ENCODE data around the gene RAD51AP1. TPM values are rescaled to one million over a fixed set of nuclear protein-coding genes. Genes with fewer than 3 reads are reported as not detected.

RAD51AP1 gene
- total RNA-seq, 1 experiment from 2014 or later = 25.8 TPM

DNA sequence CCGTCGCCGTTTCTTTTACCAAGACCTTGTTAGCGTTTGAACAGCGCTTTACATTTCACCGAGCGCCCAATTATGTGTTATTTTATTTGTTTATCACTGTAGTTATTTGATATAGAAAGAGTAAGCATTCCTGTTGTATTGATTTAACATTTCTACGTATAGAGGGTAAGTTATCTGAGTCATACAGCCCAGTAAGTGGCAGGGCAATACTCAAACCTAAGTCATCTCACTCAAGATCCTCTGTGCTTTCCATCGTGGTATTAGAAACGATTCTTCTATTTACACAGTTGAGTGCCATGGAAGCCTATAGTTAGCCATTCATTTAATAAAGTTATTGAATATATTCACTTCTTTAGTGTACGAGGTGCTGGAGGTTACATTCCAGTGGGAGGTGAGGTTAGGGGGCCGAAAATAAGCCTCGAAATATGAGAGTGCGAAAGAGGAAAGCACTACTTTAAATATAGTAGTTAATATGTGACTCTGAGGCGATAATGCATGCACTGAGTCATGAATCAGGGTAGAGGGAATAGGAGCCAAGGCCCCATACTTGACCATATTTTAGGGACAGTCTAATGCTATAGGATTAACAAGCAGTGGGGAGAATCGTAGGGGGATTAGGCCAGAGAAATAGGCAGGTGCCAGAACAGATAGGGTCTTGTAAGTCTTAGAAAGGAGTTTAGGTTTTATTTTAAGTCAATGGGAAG is 629 bp downstream of the RAD51AP1 start:
- DNase-seq (ENCODE audit: low read depth, low spot score) = no peak
- in situ Hi-C loops (cut with HindIII; ENCODE audit: low pct_unique_long_range_greater_than_20kb, low sequenced_read_pairs) = no loop called here

DNA sequence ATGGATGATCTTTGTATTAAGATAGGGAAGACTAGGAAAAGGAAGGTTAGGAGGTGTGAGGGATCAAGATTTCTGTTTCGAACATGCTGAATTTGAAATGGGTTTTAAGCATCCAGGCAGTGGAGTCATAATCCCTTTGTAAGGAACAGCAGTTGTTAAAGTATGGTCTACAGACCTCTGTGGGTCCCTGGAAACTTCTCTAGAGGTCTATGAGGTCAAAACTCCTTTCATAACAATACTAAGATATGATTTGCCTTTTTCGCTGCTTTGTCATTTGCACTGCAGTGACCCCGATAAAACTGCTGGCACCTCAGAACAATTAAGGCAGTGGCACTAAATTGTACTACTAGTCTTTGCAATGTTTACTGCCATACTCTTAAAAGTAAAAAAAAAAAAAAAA is 1.5 kb downstream of the RAD51AP1 start:
- in situ Hi-C loops (cut with HindIII; ENCODE audit: low pct_unique_long_range_greater_than_20kb, low sequenced_read_pairs) = no loop called here

DNA sequence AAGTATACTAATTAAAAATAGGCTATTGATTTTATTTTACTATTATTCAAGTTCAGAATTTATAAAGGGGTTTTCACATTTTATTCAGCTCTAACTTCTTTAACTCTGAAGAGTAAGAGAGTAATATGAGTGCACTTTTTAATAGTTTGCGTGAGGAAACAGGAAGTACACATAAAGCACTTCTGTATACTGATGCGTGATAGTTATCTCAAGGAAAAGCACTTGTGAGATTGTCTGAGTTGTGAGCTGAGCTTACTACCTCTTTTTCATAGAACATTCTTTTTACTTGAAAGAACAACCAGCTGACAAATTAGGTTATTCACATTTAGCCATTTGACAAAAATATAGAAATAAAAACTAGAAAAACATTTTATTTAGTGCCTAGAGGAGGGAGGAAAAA is 1.9 kb downstream of the RAD51AP1 start:
- DNase-seq (ENCODE audit: low read depth, low spot score) = no peak
- in situ Hi-C loops (cut with HindIII; ENCODE audit: low pct_unique_long_range_greater_than_20kb, low sequenced_read_pairs) = no loop called here

More for the DNA sequence above, 1.5 kb downstream of the RAD51AP1 start:
- DNase-seq (ENCODE audit: low read depth, low spot score) = no peak

DNA sequence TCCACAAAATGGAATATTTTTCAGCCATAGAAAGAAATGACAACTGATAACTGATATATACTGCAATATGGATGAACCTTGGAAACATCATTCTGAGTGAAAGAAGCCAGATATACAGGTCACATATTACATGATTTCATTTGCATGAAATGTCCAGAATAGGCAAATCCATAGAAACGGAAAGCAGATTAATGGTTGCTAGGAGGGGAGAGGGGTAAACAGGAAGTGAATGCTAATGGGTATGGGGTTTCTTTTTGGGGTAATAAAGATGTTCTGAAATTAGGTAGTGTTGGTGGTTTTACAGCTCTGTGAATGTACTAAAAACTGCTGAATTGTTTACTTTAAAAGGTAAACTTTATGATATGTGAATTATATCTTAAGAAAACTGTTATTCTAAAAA is 6.5 kb downstream of the RAD51AP1 start:
- in situ Hi-C loops (cut with HindIII; ENCODE audit: low pct_unique_long_range_greater_than_20kb, low sequenced_read_pairs) = no loop called here
- DNase-seq (ENCODE audit: low read depth, low spot score) = no peak

DNA sequence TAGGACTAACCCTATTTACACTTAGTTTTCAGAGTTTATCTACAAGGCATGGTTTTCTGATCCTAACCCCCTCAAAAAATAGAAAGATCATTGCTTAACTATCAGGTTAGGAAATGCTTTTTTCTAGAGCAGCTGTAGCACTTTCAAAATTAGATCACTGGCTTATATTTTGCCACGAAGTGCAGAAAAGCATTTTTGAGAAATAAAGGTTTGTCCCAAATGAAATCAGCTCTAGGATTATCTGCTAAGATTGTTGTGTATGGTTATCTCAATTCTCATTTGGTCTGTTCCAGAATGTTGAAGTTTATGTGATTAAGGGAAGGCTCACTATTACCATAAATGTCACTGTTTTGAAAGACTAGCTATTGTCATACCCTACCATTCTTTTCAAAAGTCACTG is 13.5 kb downstream of the RAD51AP1 start:
- DNase-seq (ENCODE audit: low read depth, low spot score) = no peak
- in situ Hi-C loops (cut with HindIII; ENCODE audit: low pct_unique_long_range_greater_than_20kb, low sequenced_read_pairs) = no loop called here

DNA sequence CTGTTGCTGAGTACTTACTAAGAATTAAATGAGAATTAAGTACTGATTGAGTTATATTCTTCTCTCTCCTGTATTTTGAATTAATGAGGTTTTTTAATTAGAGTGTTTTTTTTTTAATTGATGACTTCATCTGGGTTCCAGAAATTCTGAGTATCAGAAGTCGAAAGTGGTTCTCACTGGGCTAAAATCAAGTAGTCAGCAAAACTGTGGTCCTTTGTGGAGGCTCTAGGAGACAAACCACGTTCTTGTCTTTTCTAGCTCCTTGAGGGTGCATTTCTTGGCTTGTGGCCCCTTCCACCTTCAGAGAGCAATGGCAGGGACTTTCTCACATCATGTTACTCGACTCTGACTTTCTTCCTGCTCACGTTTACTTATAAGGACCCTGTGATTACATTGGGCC is 15.3 kb downstream of the RAD51AP1 start:
- DNase-seq (ENCODE audit: low read depth, low spot score) = no peak
- in situ Hi-C loops (cut with HindIII; ENCODE audit: low pct_unique_long_range_greater_than_20kb, low sequenced_read_pairs) = no loop called here

DNA sequence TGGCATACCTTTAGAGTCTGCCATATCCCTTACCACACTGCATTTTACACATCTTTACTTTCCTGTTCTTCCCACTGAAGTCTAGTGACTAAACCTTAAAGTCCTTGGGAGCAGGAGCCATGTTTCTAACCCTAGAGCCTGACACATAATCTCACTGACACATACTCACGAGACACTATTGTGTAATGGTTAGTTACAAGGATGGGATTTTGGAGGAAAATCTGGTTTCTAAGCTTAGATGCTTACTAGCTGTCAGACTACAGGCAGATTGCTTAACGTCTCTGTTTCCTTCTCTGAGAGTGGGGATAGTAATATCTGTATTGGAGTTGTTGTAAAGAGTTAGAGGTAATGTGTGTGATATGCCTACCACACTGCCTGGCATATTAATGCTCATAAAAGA is 17.1 kb downstream of the RAD51AP1 start:
- no peak for DNase-seq (ENCODE audit: low read depth, low spot score)
- in situ Hi-C loops (cut with HindIII; ENCODE audit: low pct_unique_long_range_greater_than_20kb, low sequenced_read_pairs) = no loop called here

DNA sequence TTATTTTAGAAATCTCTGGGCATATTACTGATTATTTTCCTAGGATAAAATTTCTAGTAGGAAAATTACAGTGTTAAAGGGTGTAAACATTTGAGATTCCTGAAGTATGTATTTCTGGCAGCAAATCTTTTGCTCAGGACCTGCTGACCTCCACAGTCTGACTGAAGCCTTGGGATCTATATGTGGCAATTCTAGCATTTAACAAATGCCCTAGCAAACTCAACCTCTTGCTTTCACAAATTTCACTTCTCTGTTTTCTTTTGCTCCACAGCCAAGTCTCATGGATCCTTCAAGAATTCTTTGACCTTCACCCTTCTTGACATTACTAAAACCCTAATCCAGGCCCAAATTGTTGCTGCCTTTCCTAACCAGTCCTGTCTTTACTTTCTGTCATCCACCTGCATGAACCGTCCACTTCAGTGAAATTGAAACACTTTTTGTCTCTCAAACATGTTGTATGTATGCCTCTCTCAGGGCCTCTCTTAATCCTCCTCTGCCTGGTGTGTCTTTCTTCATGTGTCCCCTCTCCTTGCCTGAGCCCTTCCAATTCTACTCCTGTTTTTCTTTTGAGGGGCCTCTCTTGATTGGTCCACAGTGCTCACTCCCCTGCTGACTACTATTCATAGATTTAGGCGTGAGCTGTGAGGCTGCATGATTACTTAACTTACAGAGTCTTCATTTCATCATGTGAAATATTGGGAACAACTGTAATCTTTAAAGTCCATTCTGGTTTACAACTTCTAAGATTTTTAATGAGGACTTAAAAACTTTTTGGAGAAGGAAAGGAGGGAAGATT is 18.2 kb downstream of the RAD51AP1 start:
- in situ Hi-C loops (cut with HindIII; ENCODE audit: low pct_unique_long_range_greater_than_20kb, low sequenced_read_pairs) = no loop called here
- no peak for DNase-seq (ENCODE audit: low read depth, low spot score)

DNA sequence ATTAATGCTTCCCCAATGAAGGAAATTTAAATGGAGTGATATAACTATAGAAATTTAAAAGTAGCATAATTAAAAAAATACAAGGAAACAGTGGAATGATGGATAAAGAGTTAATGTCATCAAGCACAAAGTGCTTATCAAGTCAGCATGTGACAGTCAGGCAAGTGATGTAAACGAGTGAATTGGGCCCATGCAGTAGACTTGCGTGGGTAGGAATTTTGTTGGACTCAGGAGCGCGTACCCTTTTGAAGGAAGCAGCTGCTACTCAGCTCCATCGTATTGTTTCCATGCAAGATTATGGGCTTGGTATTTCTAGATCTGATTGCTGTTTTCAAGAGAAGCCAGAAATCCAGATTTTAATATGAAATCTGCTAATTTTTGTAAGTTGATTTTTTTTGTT is 18.9 kb downstream of the RAD51AP1 start:
- DNase-seq (ENCODE audit: low read depth, low spot score) = no peak
- in situ Hi-C loops (cut with HindIII; ENCODE audit: low pct_unique_long_range_greater_than_20kb, low sequenced_read_pairs) = no loop called here

DNA sequence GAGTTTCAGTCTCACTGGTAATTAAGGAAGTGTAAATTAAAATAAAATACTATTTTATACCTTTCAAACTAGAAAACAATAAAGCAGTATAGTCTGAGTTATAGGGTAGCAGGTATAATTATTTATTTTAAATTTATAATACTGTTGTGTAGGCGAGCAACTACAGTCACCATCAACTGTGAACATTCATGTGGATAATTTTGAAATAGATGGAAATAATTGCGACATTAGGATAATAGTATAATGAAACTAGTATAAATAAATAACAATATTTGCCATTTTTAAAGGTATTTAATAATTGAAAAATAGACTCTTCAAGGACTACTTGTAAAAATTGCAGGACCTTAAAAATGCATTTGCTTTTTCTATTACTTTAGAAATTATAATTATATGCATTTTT is 19.5 kb downstream of the RAD51AP1 start:
- DNase-seq (ENCODE audit: low read depth, low spot score) = no peak
- in situ Hi-C loops (cut with HindIII; ENCODE audit: low pct_unique_long_range_greater_than_20kb, low sequenced_read_pairs) = no loop called here

DNA sequence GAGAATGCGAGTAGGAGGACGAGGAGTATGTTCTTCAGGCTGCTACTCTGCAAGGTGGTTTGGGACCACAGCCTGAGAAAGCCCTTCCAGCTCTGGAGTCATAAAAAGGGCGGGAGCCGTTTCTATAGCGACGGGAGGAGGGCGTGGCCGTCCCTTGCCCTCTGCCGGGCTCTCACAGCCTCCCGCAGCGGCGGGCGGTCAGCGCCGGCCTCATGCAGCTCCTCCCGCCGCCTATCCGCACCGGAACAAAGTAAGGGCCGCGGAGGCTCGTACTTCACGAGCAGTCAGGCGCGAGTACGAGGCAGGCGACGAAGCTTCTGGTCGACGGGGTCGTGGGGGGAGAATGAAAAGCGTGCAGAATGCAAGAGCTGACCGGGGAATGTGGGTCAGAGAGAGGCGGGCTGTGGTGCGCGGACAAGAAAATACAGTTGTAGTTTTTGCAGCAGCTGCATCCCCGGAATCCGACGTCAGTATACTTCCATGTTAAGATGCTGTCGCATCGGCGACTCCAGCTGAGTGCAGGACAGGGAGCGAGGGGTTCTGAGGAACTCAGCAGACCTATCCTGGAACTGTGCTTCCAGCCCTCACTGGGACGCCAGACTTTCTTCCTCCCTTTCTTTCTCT is 23.5 kb downstream of the RAD51AP1 start, which contains the start of gene DYRK4:
Gene DYRK4 (plus strand): TSS at position 175 of the 624 bp plus-strand sequence. CDS start 38 bp downstream, at position 213.
- in situ Hi-C loops (cut with HindIII; ENCODE audit: low pct_unique_long_range_greater_than_20kb, low sequenced_read_pairs) = no loop called here
- DNase-seq (ENCODE audit: low read depth, low spot score) = no peak

DNA sequence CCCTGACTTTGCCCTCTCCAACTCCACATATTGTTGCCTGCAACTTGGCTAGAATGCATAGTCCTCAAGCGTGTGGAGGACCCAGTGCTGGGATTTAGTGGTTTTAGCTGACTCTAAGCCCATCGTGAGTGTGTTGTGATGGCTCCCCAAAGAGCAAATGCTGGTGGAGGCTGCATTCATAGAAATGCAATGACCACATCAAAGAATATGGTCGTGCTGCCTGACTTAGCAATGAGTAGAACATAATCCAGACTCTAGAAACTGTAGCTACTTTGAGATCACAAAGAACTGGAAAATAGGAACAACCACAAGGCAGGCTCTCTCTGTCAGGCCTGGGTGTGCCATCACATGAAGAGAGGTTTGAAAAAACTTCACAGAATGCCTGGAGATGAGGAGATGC is 24.6 kb downstream of the RAD51AP1 start:
- no peak for DNase-seq (ENCODE audit: low read depth, low spot score)
- in situ Hi-C loops (cut with HindIII; ENCODE audit: low pct_unique_long_range_greater_than_20kb, low sequenced_read_pairs) = no loop called here

DNA sequence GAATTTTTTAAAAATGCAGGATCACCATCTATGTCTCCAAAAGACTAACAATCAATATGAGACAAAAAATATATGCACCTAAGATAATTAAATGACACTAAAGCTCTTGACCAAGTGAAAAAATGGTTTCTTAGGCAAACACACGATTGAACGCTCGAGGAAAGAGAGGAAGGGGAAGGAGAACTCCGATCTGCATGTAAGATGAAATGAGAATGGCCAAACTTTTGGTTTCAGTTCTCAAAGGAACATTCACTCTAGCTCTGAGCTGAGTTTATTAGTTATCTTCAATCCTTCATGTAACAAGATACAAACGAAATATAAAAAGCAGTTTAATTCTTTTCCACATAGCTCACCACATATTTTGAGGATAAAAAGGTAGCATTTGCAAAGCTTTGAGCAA is 26.1 kb downstream of the RAD51AP1 start:
- in situ Hi-C loops (cut with HindIII; ENCODE audit: low pct_unique_long_range_greater_than_20kb, low sequenced_read_pairs) = no loop called here
- DNase-seq (ENCODE audit: low read depth, low spot score) = no peak

DNA sequence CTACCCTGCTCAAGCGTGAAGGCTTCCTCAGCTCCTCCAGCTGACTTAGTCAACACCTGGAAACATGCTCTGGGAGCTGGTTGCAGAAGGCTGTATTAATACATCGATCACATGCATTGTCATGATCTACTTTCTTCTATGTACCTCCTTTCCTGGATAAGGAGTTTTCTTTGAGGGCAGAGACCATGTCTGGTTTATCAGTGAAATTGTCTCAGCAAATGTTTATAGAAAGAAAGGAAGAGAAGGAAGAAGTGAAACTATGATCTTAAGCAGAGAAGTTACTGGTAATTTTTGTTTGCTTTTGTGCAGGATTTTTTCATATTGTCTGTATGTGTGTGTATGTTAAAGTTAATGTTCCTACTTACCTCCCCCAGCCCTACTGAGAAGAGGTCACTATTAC is 27.8 kb downstream of the RAD51AP1 start:
- in situ Hi-C loops (cut with HindIII; ENCODE audit: low pct_unique_long_range_greater_than_20kb, low sequenced_read_pairs) = no loop called here
- DNase-seq (ENCODE audit: low read depth, low spot score) = no peak

DNA sequence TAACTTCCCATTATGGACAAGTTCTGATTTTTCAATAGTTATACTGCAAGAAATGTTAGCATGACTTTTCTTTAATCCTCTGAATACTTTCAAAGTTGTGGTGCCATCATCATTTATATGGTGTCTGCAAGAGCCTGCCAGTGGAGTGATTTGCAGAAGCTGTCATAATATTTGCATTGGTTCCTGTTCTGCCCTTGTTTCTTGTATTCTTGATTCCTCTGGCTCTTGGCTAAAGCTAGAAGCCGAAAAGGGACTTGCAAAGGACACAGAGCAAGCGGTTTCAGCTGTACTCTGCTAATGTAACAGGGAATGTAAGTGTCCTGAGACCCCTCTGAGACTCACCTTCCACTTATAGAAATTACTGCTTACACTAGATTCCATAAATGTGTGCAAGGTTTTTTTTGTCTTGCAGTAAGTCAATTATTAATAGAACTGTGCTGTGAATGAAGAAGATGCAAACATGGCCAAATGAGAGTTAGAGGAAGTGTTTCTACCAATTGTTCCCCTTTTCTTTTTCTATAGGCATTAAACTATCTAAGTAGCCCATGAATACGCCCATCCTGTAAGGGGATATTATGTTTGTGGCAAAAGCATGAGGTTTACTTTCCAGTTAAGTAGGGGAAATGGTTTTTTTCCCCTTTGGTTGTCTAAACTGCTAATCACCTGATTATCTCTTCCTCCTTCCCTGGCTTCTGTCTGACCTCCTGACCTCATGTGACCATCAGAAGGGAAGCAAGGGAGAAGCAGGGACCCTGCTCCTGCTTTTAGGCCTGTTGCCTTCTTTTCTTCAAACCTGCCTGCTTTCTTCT is 28.6 kb downstream of the RAD51AP1 start:
- in situ Hi-C loops (cut with HindIII; ENCODE audit: low pct_unique_long_range_greater_than_20kb, low sequenced_read_pairs) = no loop called here
- DNase-seq (ENCODE audit: low read depth, low spot score) = no peak

DNA sequence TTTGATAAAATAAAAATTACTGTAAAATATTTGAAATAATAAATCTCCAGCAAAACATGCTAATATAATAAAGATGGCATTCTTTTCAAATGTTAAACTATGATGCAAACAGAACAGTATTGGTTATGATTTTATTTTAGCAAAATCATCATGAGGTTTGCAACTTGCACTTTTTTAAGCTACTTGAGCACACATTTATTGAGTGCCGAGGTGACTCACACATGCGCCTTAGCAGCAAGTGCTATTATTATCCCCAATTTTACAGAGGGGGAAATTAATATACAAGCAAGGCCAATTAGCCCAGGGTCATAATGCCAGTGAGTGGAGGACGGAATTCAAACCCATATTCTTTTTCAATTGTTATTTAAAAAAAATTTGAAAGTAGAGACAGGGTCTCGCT is 30.6 kb downstream of the RAD51AP1 start:
- in situ Hi-C loops (cut with HindIII; ENCODE audit: low pct_unique_long_range_greater_than_20kb, low sequenced_read_pairs) = no loop called here

DNA sequence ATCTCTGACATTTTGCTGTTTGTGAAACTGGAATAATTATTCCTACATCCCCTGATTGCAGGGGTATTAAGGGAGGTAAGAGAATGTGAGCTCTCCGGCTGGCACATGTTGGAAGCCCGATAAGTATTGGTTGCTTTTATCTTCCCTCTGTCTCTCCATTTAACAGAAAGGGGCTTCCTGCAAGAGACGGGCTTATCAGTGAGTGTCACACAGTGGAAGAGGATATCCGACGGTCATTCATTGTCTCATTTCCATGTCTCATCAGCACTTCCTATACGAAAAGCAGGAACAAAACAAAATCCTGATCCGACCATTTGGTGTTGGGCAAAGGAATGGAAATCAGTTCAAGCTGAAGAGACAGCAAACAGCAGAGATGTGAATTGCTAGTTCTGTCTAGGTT is 34.0 kb downstream of the RAD51AP1 start:
- no peak for DNase-seq (ENCODE audit: low read depth, low spot score)
- in situ Hi-C loops (cut with HindIII; ENCODE audit: low pct_unique_long_range_greater_than_20kb, low sequenced_read_pairs) = no loop called here

More for the DNA sequence above, 30.6 kb downstream of the RAD51AP1 start:
- no peak for DNase-seq (ENCODE audit: low read depth, low spot score)
